NCI-H1694 (cell line): ENCODE data around the gene ANKS1A.
"Not testable (repeated sequence)": the region's sequence is repeated elsewhere in the genome, so short reads cannot be mapped to it uniquely, and the experiment has no call there.

Experiments used
- DNase-seq: peaks from one replicate; lab custom pipeline; 2025; lab: John Stamatoyannopoulos, UW

ANKS1A gene

DNA sequence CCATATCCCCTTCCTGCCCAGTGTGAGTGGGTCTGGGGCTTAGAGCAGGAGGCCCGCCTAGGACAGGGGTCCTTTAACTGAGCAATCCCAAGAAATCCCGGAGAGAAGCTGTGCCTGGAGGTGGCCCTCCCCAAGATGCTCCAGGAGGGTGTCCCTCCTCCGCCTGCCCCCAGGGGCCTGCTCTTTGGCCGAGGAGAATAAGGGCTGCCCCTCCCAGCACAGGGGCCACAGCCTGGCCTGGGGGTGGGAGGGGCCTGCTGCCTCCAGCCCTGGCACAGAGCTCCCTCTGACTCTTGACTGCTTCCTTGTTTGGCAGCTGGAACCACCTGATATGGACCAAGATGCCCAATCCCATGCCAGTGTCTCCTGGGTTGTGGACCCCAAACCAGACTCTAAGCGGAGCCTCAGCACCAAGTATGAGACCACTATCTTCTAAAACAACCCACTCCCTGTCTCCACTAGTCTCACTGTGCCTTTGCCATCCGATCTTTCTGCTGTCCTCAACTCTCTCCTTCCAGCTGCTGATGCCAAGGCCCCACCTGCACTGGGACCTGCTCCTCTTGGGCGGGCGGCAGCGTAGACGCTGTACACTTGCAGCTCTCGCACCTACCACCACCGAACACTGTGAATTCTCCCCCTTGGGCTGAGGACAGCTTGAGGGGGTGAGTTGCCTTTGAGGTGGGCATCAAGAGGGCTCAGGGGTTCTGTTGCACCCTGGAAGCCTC, 197.7 kb downstream of the ANKS1A start:
- DNase-seq = no peak

DNA sequence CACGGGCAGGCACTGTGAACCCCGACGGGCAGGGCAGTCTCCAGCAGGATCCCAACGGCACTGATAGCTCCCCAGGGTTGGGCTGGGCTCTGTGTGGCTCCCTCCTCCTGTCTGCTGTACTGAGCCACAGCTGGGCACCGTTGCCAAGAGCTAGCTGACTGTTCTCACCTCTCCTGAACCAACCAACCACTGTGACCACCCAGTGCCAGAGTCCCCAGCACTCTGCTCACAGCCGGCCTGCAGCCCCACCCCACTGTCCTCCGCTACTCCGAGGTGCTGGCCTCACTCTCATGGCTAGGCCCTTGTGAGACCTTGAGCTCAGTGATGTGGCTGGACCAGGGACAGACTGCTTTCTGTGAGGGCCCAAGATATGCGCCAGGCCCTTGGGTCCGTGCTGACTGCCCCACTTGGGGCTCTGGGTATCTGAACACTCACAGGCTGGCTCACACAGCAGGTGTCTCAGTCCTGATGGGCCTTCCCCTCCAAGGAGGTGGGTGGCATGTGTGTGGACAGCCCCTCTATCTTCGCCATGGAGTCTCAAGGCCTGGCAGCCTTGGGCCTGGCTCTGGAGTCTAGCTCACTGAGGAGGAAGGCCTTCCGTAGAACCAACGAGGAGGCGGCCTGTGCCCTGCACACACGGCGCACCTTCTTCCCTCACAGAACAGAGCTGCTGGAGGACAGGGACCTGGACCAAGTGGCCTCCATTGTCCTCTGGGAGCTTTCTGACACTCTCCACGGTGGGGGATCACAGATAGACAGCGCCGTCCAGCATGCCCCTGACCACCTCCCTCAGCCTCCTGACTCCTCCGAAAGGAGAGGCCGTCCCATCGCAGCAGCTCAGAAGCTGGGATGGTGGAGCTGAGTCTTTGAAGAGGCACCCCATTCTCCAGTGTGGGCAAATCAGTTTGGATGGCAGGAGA, 198.6 kb downstream of the ANKS1A start:
- no peak for DNase-seq

DNA sequence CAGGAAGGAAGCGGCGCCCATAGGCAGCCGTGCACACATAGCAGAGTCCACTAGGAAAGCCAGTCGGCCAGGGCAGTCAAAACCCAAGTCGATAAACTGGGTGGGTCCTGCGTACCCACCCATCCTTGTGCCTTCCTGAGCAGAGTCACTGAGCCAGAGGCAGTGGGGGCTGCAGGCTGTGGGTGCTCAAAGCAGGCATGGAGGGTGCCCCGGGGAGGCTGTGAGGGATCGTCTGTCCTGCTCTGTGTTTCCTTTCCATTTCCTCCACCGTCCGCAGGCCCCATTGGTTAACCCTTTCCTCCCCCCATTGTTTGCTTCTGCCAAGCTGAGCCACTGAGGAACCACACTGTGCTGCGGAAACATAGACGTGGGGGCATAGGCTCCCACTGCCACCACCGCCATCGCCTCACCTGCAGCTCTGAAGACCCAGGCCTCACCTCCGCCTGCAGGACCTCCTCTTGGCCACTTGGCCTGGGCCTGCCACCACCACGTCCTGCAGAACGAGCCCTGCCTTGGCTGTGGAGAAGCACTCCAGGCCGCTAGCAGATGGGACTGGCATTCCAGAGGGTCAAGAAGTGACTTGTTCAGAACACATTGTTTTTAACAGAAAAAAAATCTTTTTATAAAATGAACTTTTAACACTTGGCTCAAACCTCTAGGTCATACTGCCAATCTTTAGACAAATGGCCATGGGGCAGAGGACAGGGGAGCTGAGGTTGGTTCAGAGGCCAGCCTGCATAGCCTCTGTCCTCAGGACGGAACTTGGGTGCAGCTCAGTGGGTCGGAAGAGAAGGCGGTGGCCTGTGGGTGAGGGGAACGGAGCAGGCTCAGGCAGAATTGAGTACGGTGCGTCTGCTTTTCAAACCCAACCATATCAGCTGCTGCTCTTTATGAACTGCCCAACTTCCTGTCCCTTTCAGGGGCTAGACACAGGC, 199.5 kb downstream of the ANKS1A start:
- no peak for DNase-seq

GRCh38 chr6:35089216-35089934, 200.3 kb downstream of the ANKS1A start:
- no peak for DNase-seq

- no peak for DNase-seq
Measured at GRCh38 chr6:35089935-35090505, 201.0 kb downstream of the ANKS1A start.

- DNase-seq = no peak
Measured at GRCh38 chr6:35090734-35091133, 201.7 kb downstream of the ANKS1A start.

DNA sequence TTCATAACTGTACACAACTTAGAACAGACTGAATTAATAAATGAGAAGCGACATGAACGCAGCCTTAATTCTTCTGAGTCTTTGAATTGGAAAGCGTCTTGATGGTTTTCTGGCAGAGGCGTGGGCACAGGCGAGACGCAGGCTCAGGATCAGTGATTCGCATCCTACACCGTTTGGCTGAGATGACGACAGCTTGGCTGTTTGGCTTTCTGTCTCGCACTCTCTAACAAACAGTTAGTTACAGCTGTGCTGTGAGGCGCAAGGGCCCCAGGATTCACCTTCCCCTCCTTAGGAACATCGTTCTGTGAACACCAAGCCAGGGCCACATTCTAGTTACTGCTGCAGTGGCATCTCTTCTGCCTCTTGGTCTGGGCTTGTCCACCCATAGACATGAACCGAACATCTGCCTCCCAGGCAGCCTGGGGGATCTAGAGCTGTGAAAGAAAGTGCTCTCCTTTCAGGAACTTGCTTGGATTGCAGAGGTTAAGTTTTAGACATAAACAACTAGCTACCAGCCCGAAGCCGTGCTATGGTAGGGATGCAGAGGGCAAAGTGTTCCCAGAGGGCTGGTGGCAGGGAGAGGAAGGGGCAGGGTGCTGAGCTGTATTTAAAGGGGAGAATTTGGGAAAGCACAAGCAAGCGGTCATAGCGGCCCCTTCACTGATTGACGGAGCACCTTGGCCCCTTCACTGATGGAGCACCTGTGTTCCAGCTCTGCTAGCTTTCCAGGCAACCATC, 202.5 kb downstream of the ANKS1A start:
- no peak for DNase-seq

GRCh38 chr6:35092362-35093117, 203.5 kb downstream of the ANKS1A start:
- no peak for DNase-seq

GRCh38 chr6:35093118-35093445, 204.0 kb downstream of the ANKS1A start:
- no peak for DNase-seq

DNA sequence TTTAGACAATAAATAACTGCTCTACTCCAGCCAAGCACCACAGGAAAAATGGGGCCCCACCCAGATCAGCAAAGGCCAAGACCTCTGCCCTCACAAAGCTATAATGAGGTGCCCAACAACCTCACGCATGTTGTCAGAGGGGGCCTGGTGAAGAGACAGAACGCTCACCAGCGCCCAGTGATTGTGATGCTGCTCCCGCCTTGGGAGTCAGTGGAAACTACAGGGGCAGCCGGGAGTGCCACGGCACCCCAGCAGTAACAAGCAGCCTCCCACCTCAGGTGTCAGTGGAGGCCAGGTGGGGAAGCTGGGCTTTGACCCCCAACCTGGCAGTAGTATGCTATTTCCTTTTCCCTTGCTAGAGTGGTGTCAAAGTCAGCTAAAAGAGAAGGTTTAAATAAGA, 204.7 kb downstream of the ANKS1A start:
- DNase-seq = no peak

DNA sequence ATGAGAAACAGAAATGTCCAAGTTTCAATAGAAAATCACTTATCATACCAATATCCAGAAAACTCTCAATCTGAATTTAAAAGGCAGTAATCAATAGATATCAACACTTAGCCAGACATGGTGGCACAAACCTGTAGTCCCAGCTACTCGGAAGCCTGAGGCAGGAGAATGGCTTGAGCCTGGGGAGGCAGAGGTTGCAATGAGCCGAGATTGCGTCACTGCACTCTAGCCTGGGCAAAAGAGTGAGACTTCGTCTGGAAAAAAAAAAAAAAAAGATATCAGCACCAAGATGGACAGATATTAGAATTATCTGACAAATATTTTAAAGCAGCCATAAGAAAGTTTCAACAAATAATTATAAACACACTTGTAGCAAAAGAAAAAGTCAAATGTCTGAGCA, 205.1 kb downstream of the ANKS1A start:
- no peak for DNase-seq

GRCh38 chr6:35096129-35096862, 207.2 kb downstream of the ANKS1A start:
- peak; percentile 31 for DNase-seq

DNA sequence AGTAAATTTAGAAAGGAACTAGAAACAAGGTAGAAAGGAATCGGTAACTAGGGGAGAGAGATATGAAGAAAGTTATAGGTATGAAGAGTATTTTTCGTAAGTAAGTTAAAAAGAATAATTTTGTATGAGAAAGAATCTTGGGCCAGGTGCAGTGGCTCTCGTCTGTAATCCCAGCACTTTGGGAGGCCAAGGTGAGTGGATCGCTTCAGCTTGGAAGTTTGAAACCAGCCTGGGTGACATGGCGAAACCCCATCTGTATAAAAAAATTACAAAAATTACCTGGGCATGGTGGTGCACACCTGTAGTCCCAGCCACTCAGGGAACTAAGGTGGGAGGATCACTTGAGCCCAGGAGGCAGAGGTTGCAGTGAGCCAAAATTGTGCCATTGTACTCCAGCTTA, 210.1 kb downstream of the ANKS1A start:
- DNase-seq = no peak

DNA sequence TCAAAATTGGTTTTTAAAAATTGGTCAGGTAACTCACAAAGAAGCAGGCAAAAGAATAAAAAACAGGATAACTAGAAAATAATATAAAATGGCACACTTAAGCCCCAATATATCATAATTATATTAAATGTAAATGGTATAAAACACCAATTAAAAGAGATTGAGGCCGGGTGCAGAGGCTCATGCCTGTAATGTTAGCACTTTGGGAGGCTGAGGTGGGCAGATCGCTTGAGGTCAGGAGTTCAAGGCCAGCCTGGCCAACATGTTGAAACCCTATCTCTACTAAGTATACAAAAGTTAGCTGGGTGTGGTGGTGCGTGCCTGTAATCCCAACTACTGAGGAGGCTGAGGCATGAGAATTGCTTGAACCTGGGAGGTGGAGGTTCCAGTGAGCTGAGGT, 216.0 kb downstream of the ANKS1A start:
- DNase-seq = no peak

DNA sequence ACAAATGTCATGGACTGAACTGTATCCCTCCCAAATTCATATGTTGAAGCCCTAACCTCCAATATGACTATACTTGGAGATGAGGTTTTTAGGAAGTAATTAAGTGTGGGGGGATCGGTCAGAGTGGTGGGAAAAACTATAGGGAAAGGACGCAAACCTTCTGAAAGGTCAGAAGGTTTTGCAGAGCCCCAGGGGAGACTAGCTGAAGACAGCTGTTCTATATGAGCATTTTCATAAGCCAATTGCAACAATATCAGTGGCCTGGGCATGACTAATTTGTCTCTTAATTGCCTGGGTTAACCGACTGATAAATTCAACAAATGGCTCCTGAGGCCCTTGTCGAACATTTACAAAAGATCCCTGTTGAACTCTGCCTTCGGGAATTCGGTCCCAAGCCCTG, 217.0 kb downstream of the ANKS1A start:
- not testable (repeated sequence) for DNase-seq

DNA sequence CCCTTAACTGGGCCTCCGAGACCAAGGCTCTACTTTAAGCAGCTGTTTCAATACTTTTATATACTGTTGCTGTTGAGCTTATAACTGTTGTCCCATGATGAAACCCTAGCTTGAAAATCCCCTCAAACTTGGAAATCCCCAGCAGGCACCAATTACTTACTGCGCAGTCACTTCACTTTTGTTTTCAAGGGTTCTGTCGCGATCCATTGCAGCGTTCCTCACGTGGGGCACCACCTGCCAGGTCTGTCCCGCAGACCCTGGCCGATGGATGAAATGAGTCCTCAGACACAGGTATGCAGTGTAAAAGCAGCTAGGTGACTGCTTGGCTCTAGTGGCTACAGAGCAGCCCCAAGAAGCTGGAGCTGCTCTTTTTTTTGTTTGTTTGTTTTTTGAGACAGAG, 218.2 kb downstream of the ANKS1A start:
- DNase-seq = not testable (repeated sequence)

GRCh38 chr6:35107761-35108160, 218.7 kb downstream of the ANKS1A start:
- DNase-seq = not testable (repeated sequence)

DNA sequence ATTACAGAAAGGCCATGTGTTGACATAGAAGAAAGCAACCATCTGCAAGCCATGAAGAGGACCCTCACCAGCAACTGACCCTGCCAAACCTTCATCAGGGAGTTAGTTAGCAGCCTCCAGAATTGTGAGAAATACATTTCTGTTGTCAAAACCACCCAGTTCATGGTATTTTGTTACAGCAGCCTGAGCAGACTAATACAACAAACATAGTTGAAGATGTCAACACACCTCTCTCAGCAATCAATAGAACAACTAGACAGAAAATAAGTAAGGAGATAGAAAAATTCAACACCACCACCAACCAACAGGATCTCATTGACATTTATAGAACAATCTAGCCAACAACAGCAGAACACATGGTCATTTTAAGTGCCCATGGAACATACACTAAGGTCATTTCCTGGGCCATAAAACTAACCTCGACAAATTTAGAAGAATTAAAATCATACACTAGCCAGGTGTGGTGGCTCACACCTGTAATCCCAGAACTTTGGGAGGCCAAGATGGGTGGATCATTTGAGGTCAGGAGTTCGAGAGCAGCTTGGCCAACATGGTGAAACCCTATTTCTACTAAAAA, 219.3 kb downstream of the ANKS1A start:
- no peak for DNase-seq

DNA sequence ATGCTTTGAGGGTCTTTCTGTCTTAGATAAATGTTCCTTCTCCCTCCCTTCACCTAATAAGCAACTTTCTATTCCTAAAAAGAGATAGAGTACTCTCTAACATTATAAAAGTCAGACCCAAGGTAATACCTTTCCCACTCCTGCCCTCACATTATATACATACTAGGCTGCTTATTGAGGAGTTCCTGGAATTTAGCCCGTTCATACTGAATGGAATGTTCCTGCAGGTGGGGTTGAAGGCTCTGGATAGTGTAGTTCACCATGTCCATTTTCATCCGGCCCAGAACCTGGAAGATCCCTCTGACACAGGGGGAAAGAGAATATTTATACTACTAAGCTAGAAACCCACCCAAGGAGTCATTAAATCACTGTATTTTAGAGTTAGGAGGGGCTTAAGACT, 231.7 kb downstream of the ANKS1A start:
- DNase-seq = no peak
